ENCODE measurements around the gene LCE2D.

- TF ChIP-seq CTCF (IDR thresholded peaks at IDR 0.05) (no peak), POLR2A (IDR thresholded peaks at IDR 0.05) (no peak)
These were observed 20.7 kb downstream of the LCE2D start for GRCh38 chr1:152683846-152684245.
